Activated CD8-positive, alpha-beta T cell treated with anti-CD3 and anti-CD28 coated beads for 36 hours (primary cell): ENCODE results near the gene IFT172. TPM values are rescaled to one million over a fixed set of nuclear protein-coding genes. Genes with fewer than 3 reads are reported as not detected.

Source experiments
- ATAC-seq: fragments of 200-7000 bp; cut with Tn5 transposase; one replicate; pipeline ENCODE4 v1.10.0; 2021; ENCODE audit warnings: mild to moderate bottlenecking, moderate library complexity
- CTCF ChIA-PET: fragments of 350-600 bp; sonication (Branson Sonifier 250); formaldehyde crosslinking; loops from one replicate; lab custom pipeline; 2021; ENCODE audit warnings: antibody characterized with exemption; lab: Charles Lee
- POLR2A ChIA-PET: fragments of 350-600 bp; sonication (Branson Sonifier 250); formaldehyde crosslinking; loops from one replicate; lab custom pipeline; 2021; ENCODE audit warnings: antibody characterized with exemption; lab: Charles Lee
- DNase-seq: peaks from one replicate; pipeline ENCODE4 v3.0.0-alpha.2; 2020
- H3K27ac Mint-ChIP-seq: one replicate; pipeline ENCODE4 v1.8.0; 2021; ENCODE audit warnings: mild to moderate bottlenecking, mixed read lengths
- H3K27me3 Mint-ChIP-seq: one replicate; pipeline ENCODE4 v1.8.0; 2021; ENCODE audit warnings: mixed read lengths
- H3K36me3 Mint-ChIP-seq: one replicate; pipeline ENCODE4 v1.8.0; 2021; ENCODE audit warnings: low read depth, mixed read lengths
- H3K4me1 Mint-ChIP-seq: one replicate; pipeline ENCODE4 v1.8.0; 2021; ENCODE audit warnings: low read depth, mixed read lengths
- H3K4me3 Mint-ChIP-seq: one replicate; pipeline ENCODE4 v1.8.0; 2021; ENCODE audit warnings: mild to moderate bottlenecking, moderate library complexity, mixed read lengths
- H3K9me3 Mint-ChIP-seq: one replicate; pipeline ENCODE4 v1.8.0; 2021; ENCODE audit warnings: mixed read lengths
- intact Hi-C: fragments of 100-400 bp; cut with micrococcal nuclease; formaldehyde crosslinking; loops from one replicate; pipeline ENCODE4 v1.10.0; 2022
- total RNA-seq, 2 experiments: library from RNA; stranded (reverse); gene quantifications; one replicate each; pipeline ENCODE4 v1.2.3, GENCODE V29; 2021
- TF ChIP-seq, protein P1 (sequence below): fragments of 200-600 bp; IDR thresholded peaks from one replicate; pipeline ENCODE4 v1.8.0; 2022; ENCODE audit warnings: antibody characterized with exemption, mild to moderate bottlenecking

IFT172 gene
- total RNA-seq, 2 experiments from 2014 or later = 12.1 to 13.2 TPM

DNA sequence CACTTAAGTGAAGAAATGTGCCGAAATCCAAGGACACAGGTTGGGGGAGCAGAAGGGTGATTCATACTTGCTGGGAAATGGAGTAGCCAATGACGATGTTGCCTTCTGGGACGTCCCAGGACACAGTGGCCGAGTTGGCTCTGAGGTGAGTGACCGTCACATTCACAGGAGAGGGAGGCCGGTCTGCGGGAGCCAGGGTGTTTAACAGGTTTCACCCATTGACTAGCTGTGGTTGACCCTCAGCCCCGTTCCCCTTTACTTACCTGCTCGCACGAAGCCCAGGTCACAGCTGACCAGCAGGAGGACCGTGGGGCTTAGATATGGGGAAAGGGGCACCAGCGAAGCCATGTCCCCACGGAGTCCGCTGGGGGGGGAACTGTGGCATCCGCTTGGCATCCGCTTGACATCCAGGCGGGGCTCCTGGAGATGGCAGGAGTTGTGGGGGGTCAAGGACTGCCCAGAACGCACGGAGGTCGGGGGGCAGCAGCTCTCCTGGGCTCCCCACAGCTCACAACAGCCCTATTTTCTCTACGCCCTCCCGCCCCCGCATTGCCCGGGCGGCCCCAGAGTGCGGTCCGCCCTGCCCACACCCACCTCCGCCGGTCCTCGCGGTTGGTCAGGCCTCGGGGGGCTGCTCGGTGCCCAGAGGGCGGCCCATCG, 4.9 kb upstream of the IFT172 start:
- H3K4me3 Mint-ChIP-seq = peak overlapping the region; percentile 51
- intact Hi-C loops = no loop called here
- no peaks in the 10 kb centered on the region for H3K36me3 Mint-ChIP-seq
- DNase-seq (no peak), ATAC-seq (no peak)
- ChIA-PET CTCF (interaction anchor here (0.8 to 0.9 kb wide), 2 partner anchors 65 to 215 kb away, joined by 3 read pairs; no protein-coding TSS in a partner anchor), POLR2A (no interaction called here)
- H3K27me3 Mint-ChIP-seq = peaks cover 41% of the 10 kb centered on the region
- H3K27ac Mint-ChIP-seq = no peak overlapping the region
- TF ChIP-seq, protein P1, sequence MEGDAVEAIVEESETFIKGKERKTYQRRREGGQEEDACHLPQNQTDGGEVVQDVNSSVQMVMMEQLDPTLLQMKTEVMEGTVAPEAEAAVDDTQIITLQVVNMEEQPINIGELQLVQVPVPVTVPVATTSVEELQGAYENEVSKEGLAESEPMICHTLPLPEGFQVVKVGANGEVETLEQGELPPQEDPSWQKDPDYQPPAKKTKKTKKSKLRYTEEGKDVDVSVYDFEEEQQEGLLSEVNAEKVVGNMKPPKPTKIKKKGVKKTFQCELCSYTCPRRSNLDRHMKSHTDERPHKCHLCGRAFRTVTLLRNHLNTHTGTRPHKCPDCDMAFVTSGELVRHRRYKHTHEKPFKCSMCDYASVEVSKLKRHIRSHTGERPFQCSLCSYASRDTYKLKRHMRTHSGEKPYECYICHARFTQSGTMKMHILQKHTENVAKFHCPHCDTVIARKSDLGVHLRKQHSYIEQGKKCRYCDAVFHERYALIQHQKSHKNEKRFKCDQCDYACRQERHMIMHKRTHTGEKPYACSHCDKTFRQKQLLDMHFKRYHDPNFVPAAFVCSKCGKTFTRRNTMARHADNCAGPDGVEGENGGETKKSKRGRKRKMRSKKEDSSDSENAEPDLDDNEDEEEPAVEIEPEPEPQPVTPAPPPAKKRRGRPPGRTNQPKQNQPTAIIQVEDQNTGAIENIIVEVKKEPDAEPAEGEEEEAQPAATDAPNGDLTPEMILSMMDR = no peak
- peaks cover 18% of the 10 kb centered on the region for H3K4me1 Mint-ChIP-seq
- H3K9me3 Mint-ChIP-seq = no peaks in the 10 kb centered on the region

DNA sequence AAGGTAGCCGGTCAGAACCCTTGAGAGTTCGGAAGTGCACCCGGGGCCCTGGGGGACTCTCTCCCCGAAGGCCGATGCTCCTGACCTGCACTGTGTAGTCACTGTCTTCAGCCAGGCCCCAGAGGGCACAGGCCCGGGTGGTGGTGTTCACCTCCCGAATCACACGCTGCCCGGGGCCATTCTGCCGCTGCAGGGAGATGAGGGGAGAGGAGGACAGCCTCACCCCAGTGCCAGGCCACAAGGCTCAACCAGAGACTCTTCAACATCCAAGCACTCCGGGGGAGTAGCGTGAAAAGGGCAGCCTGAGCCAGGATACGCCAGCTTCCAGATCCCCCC, 4.4 kb upstream of the IFT172 start:
- ChIA-PET POLR2A (no interaction called here), CTCF (interaction anchor here (0.8 kb wide), 1 partner anchor 215 kb away, joined by 3 read pairs; no protein-coding TSS in a partner anchor)
- H3K9me3 Mint-ChIP-seq = no peaks in the 10 kb centered on the region
- intact Hi-C loops = no loop called here
- no peaks in the 10 kb centered on the region for H3K36me3 Mint-ChIP-seq
- DNase-seq = no peak
- no peak for ATAC-seq
- H3K27me3 Mint-ChIP-seq = peaks cover 41% of the 10 kb centered on the region
- peaks cover 22% of the 10 kb centered on the region for H3K4me1 Mint-ChIP-seq
- no peak overlapping the region for H3K27ac Mint-ChIP-seq
- TF ChIP-seq, protein P1 = no peak
- peak overlapping the region; percentile 51 for H3K4me3 Mint-ChIP-seq

DNA sequence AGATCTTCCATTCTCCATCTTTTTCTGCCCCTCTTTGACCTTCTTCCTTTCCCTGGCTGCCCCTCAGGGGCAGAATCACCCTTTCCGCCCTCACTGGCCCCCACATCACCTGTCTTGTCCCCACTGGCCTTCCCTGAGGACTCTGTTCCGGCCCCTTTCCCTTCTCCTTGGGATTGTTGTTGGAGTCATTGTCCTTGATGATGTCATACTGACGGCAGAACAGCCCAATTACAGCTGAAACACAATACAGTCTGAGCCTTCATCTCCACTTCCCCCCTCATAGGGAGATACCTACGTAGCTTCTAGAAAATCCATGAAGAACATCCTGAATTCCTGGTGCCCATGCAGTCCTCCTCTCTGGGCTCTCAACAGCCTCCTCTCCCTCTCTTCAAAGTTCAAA, 3.0 kb upstream of the IFT172 start:
- H3K27ac Mint-ChIP-seq = no peak overlapping the region
- H3K27me3 Mint-ChIP-seq = peaks cover 36% of the 10 kb centered on the region
- CTCF ChIA-PET = no interaction called here
- H3K9me3 Mint-ChIP-seq = no peaks in the 10 kb centered on the region
- DNase-seq (no peak), ATAC-seq (no peak)
- TF ChIP-seq, protein P1 = no peak
- no peaks in the 10 kb centered on the region for H3K36me3 Mint-ChIP-seq
- H3K4me3 Mint-ChIP-seq = no peak overlapping the region
- POLR2A ChIA-PET = no interaction called here
- peaks cover 26% of the 10 kb centered on the region for H3K4me1 Mint-ChIP-seq
- intact Hi-C loops = no loop called here

DNA sequence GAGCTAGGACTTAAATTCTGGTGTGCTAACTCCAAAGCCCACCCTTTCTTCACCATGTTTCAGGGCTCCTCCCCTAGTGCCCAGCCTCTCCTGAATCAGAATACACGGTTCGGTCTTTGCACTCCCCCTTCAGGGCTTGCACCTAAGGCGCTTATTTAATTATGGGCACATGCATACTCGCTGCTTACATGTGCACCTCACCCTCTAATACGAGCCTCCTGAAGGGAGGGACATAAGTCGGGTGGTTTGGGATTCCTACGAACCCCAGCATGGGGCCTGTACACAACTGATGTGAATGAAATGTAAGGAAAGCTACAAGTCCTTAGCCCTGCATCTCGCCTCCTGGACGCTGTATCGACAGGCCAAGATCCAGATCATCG, 435 bp downstream of the IFT172 start:
- peak overlapping the region; percentile 87 for H3K4me3 Mint-ChIP-seq
- POLR2A ChIA-PET = interaction anchor here (1.0 to 1.4 kb wide), 2 partner anchors 19 to 60 kb away, joined by 3 to 4 read pairs; partner anchors contain the start of gene NRBP1

DNA sequence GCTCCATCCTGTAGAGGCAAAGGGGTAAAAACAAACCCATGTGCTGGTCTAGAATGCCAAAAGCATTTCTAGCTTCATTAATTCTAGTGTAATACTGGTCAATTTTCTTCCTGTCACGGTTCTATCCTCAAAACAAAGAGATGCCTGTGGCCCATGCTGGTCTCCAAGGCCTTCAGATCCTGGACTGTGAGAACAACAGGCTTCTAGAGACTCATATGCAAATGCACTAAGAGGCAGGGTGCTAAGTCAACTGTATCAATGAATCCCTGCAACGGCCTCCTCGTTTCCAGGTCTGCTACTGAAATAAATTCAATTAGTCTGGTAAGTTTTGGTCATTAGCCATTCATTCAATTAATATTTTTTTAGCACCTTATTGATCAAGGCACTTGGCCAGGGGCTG, 4.0 kb downstream of the IFT172 start:
- ATAC-seq = no peak
- H3K4me1 Mint-ChIP-seq = peaks cover 14% of the 10 kb centered on the region
- ChIA-PET CTCF (no interaction called here), POLR2A (interaction anchor here (1.0 to 1.3 kb wide), 2 partner anchors 12 to 53 kb away, joined by 3 read pairs; no protein-coding TSS in a partner anchor)
- no peak for DNase-seq
- TF ChIP-seq, protein P1 = no peak
- H3K27ac Mint-ChIP-seq = no peak overlapping the region
- no peaks in the 10 kb centered on the region for H3K9me3 Mint-ChIP-seq
- peaks cover 2% of the 10 kb centered on the region for H3K36me3 Mint-ChIP-seq
- H3K4me3 Mint-ChIP-seq = no peak overlapping the region
- no peaks in the 10 kb centered on the region for H3K27me3 Mint-ChIP-seq
- intact Hi-C loops = no loop called here

More for the DNA sequence above, 435 bp downstream of the IFT172 start:
- Mint-ChIP-seq H3K27me3 (peaks cover 10% of the 10 kb centered on the region), H3K4me1 (peaks cover 20% of the 10 kb centered on the region), H3K9me3 (no peaks in the 10 kb centered on the region), H3K36me3 (no peaks in the 10 kb centered on the region), H3K27ac (peak overlapping the region; percentile 78)
- peak; percentile 2 for ATAC-seq
- peak; percentile 23 for DNase-seq
- intact Hi-C loops = no loop called here
- TF ChIP-seq, protein P1 = no peak
- CTCF ChIA-PET = interaction anchor here (0.9 kb wide), 1 partner anchor 60 kb away, joined by 3 read pairs; no protein-coding TSS in a partner anchor
